ENCODE results near the gene SLC2A5. TPM values are rescaled to one million over a fixed set of nuclear protein-coding genes. Genes with fewer than 3 reads are reported as not detected.
"Not testable (repeated sequence)": the region's sequence is repeated elsewhere in the genome, so short reads cannot be mapped to it uniquely, and the experiment has no call there.

The SLC2A5 gene
- total RNA-seq, 4 donors from 2014 or later: 0.16 to 2.7 (median 0.39) TPM

- WGBS, 2 donors (ENCODE audit: low coverage in 1 of 2): 70 to 88% methylated on average over 4 of the region's 13 CpGs
- ATAC-seq: no peak
These were observed 28.7 kb upstream of the SLC2A5 start for GRCh38 chr1:9097947-9098705.

GRCh38 chr1:9095818-9096217, 26.4 kb upstream of the SLC2A5 start:
- no peaks in the 10 kb centered on the region for H3K27me3 ChIP-seq
- peaks cover 0 to 12% (median 0%) of the 10 kb centered on the region in 3 donors for H3K9me3 ChIP-seq
- H3K36me3 ChIP-seq: no peaks in the 10 kb centered on the region
- no peak overlapping the region for H3K4me3 ChIP-seq
- TF ChIP-seq EP300 (IDR thresholded peaks at IDR 0.05) (no peak), POLR2AphosphoS5 (IDR thresholded peaks at IDR 0.05) (no peak), CTCF (IDR thresholded peaks at IDR 0.05) (no peak), POLR2A (IDR thresholded peaks at IDR 0.05) (no peak)
- no peak overlapping the region for H3K27ac ChIP-seq
- ATAC-seq: no peak
- 80 to 85% methylated on average over 2 of the region's 2 CpGs for WGBS, 2 donors (ENCODE audit: low coverage in 1 of 2)
- no peaks in the 10 kb centered on the region for H3K4me1 ChIP-seq

More at GRCh38 chr1:9097947-9098705, 28.7 kb upstream of the SLC2A5 start:
- no peak for TF ChIP-seq CTCF (IDR thresholded peaks at IDR 0.05)
- no peak for TF ChIP-seq POLR2A (IDR thresholded peaks at IDR 0.05)
- no peak for TF ChIP-seq POLR2AphosphoS5 (IDR thresholded peaks at IDR 0.05)
- TF ChIP-seq EP300 (IDR thresholded peaks at IDR 0.05): no peak
- Histone ChIP-seq H3K27me3 (no peaks in the 10 kb centered on the region), H3K36me3 (peaks cover 0 to 14% of the 10 kb centered on the region in 2 donors), H3K4me1 (no peaks in the 10 kb centered on the region), H3K27ac (no peak overlapping the region), H3K4me3 (no peak overlapping the region), H3K9me3 (peaks cover 0 to 12% (median 0%) of the 10 kb centered on the region in 3 donors)

- H3K36me3 ChIP-seq, ATAC-seq, H3K4me1 ChIP-seq, H3K4me3 ChIP-seq, H3K27ac ChIP-seq, H3K27me3 ChIP-seq: not testable (repeated sequence)
- 80 to 90% methylated on average over 1 to 9 of the region's 18 CpGs for WGBS, 2 donors (ENCODE audit: low coverage in 1 of 2)
- H3K9me3 ChIP-seq: peaks cover 0 to 12% (median 0%) of the 10 kb centered on the region in 3 donors
These were observed 24.7 kb upstream of the SLC2A5 start for GRCh38 chr1:9093996-9094595.

GRCh38 chr1:9093581-9093980, 24.1 kb upstream of the SLC2A5 start:
- Histone ChIP-seq H3K4me3 (no peak overlapping the region), H3K9me3 (peaks cover 0 to 12% (median 0%) of the 10 kb centered on the region in 3 donors), H3K4me1 (no peaks in the 10 kb centered on the region), H3K27me3 (no peaks in the 10 kb centered on the region), H3K36me3 (no peaks in the 10 kb centered on the region), H3K27ac (no peak overlapping the region)
- ATAC-seq: no peak
- TF ChIP-seq POLR2A (IDR thresholded peaks at IDR 0.05) (no peak), CTCF (IDR thresholded peaks at IDR 0.05) (no peak), EP300 (IDR thresholded peaks at IDR 0.05) (no peak), POLR2AphosphoS5 (IDR thresholded peaks at IDR 0.05) (no peak)
- 67 to 70% methylated on average over 5 to 6 of the region's 6 CpGs for WGBS, 2 donors (ENCODE audit: low coverage in 1 of 2)

GRCh38 chr1:9093091-9093490, 23.7 kb upstream of the SLC2A5 start:
- no peaks in the 10 kb centered on the region for H3K4me1 ChIP-seq
- H3K4me3 ChIP-seq: no peak overlapping the region
- WGBS, 2 donors (ENCODE audit: low coverage in 1 of 2): 49 to 80% methylated on average over 3 to 6 of the region's 6 CpGs

More at GRCh38 chr1:9093091-9093490, 23.7 kb upstream of the SLC2A5 start:
- no peak for TF ChIP-seq POLR2A (IDR thresholded peaks at IDR 0.05)
- TF ChIP-seq POLR2AphosphoS5 (IDR thresholded peaks at IDR 0.05): no peak
- TF ChIP-seq EP300 (IDR thresholded peaks at IDR 0.05): no peak
- no peaks in the 10 kb centered on the region for H3K36me3 ChIP-seq
- H3K27me3 ChIP-seq: no peaks in the 10 kb centered on the region
- no peak for ATAC-seq
- no peak overlapping the region for H3K27ac ChIP-seq
- H3K9me3 ChIP-seq: peaks cover 0 to 12% (median 0%) of the 10 kb centered on the region in 3 donors

Data from gastroesophageal sphincter (tissue), 4 donors.